Mesendoderm (in vitro differentiated cells): Measurements from ENCODE around the gene JAM3.
A peak's percentile ranks its signal among the peaks of the same experiment; 100 is the strongest.

Experiments used
- DNase-seq: peaks from one replicate; pipeline ENCODE4 v3.0.0; 2013
- H2AK5ac ChIP-seq: 2 replicates; pipeline ENCODE4 v1.6.1; 2013; ENCODE audit warnings: low read length, inconsistent platforms
- H2BK120ac ChIP-seq: 2 replicates; pipeline ENCODE4 v1.6.1; 2013; ENCODE audit warnings: low read depth, mild to moderate bottlenecking, low read length, moderate library complexity, mixed read lengths
- H2BK15ac ChIP-seq: replicated peaks from 2 replicates; pipeline ENCODE4 v1.6.1; 2013; ENCODE audit warnings: low read depth, mild to moderate bottlenecking, moderate library complexity
- H2BK5ac ChIP-seq: 2 replicates; pipeline ENCODE4 v1.6.1; 2013; ENCODE audit warnings: low read length, inconsistent platforms
- H3K18ac ChIP-seq: 2 replicates; pipeline ENCODE4 v1.6.1; 2013; ENCODE audit warnings: mild to moderate bottlenecking, low read length, mixed read lengths
- H3K23ac ChIP-seq: one replicate; pipeline ENCODE4 v1.6.1; 2013; ENCODE audit warnings: low read length
- H3K27ac ChIP-seq: 2 replicates; pipeline ENCODE4 v1.5.1; 2013; ENCODE audit warnings: low read depth, mild to moderate bottlenecking, inconsistent platforms, low read length, moderate library complexity
- H3K27me3 ChIP-seq: 2 replicates; pipeline ENCODE4 v1.6.1; 2013; ENCODE audit warnings: low read length, control low read depth, mild to moderate bottlenecking, inconsistent platforms; ENCODE audit not compliant: insufficient read depth, poor library complexity
- H3K36me3 ChIP-seq: 2 replicates; pipeline ENCODE4 v1.6.1; 2013; ENCODE audit warnings: low read length, inconsistent platforms; ENCODE audit not compliant: control insufficient read depth, insufficient read depth
- H3K4ac ChIP-seq: one replicate; pipeline ENCODE4 v1.6.1; 2013; ENCODE audit warnings: low read depth, mild to moderate bottlenecking, low read length, moderate library complexity
- H3K4me1 ChIP-seq: 2 replicates; pipeline ENCODE4 v1.6.1; 2013; ENCODE audit warnings: low read depth, low read length, inconsistent platforms; ENCODE audit not compliant: control insufficient read depth
- H3K4me2 ChIP-seq: 2 replicates; pipeline ENCODE4 v1.6.1; 2013; ENCODE audit warnings: low read length
- H3K4me3 ChIP-seq: 2 replicates; pipeline ENCODE4 v1.5.1; 2013; ENCODE audit warnings: mild to moderate bottlenecking, low read length
- H3K56ac ChIP-seq: one replicate; pipeline ENCODE4 v1.6.1; 2013; ENCODE audit warnings: low read length
- H3K79me1 ChIP-seq: 2 replicates; pipeline ENCODE4 v1.6.1; 2013; ENCODE audit warnings: low read length, inconsistent platforms
- H3K79me2 ChIP-seq: 2 replicates; pipeline ENCODE4 v1.6.1; 2013; ENCODE audit warnings: mild to moderate bottlenecking, low read length; ENCODE audit not compliant: control insufficient read depth, insufficient read depth
- H3K9ac ChIP-seq: 2 replicates; pipeline ENCODE4 v1.6.1; 2013; ENCODE audit warnings: low read length, inconsistent platforms
- H4K5ac ChIP-seq: one replicate; pipeline ENCODE4 v1.6.1; 2013; ENCODE audit warnings: low read length
- H4K8ac ChIP-seq: one replicate; pipeline ENCODE4 v1.6.1; 2013; ENCODE audit warnings: low read depth, mild to moderate bottlenecking, control low read depth, low read length, moderate library complexity
- WGBS: extraction: QIAGEN DNeasy Blood & Tissue Kit; methylation state at CpG from one replicate; pipeline ENCODE4 v1.1.7; 2013; ENCODE audit warnings: low lambda C conversion rate, missing lambda C conversion rate; ENCODE audit not compliant: insufficient coverage; ENCODE audit errors: extremely low coverage; 5-methylcytosine and 5-hydroxymethylcytosine counted together

The JAM3 gene

GRCh38 chr11:134124660-134125451, 56.0 kb downstream of the JAM3 start:
- Histone ChIP-seq H3K18ac (no peak overlapping the region), H3K36me3 (no peaks in the 10 kb centered on the region), H2BK5ac (no peak overlapping the region), H4K5ac (no peak overlapping the region), H3K4ac (no peak overlapping the region), H3K4me3 (no peak overlapping the region), H3K4me1 (no peaks in the 10 kb centered on the region), H2BK15ac (no peak overlapping the region), H3K79me1 (no peaks in the 10 kb centered on the region), H4K8ac (no peak overlapping the region), H3K4me2 (peak overlapping the region; percentile 30), H3K9ac (peak overlapping the region; percentile 16), H3K27ac (no peak overlapping the region), H2BK120ac (no peak overlapping the region), H3K56ac (peak overlapping the region; percentile 1), H3K23ac (no peak overlapping the region), H3K79me2 (no peaks in the 10 kb centered on the region), H2AK5ac (no peak overlapping the region), H3K27me3 (no peaks in the 10 kb centered on the region)
- peak; percentile 72 for DNase-seq
- WGBS = no CpG with 5 or more reads among the region's 54 CpGs

GRCh38 chr11:134125507-134125906, 56.6 kb downstream of the JAM3 start:
- WGBS = no CpG with 5 or more reads among the region's 9 CpGs

GRCh38 chr11:134126217-134126822, 57.4 kb downstream of the JAM3 start:
- Histone ChIP-seq H2BK15ac (no peak overlapping the region), H3K4me2 (no peak overlapping the region), H3K79me1 (no peaks in the 10 kb centered on the region), H4K8ac (no peak overlapping the region), H3K56ac (no peak overlapping the region), H3K4me3 (no peak overlapping the region), H3K27ac (no peak overlapping the region), H3K4ac (no peak overlapping the region), H2AK5ac (no peak overlapping the region), H4K5ac (no peak overlapping the region), H2BK5ac (no peak overlapping the region), H3K27me3 (no peaks in the 10 kb centered on the region), H3K23ac (no peak overlapping the region), H2BK120ac (no peak overlapping the region), H3K79me2 (no peaks in the 10 kb centered on the region), H3K18ac (no peak overlapping the region), H3K9ac (no peak overlapping the region), H3K36me3 (no peaks in the 10 kb centered on the region), H3K4me1 (no peaks in the 10 kb centered on the region)
- DNase-seq = peak; percentile 76
- no CpG with 5 or more reads among the region's 1 CpG for WGBS

More at GRCh38 chr11:134125507-134125906, 56.6 kb downstream of the JAM3 start:
- Histone ChIP-seq H3K4me2 (no peak overlapping the region), H3K9ac (no peak overlapping the region), H3K4ac (no peak overlapping the region), H4K8ac (no peak overlapping the region), H3K27ac (no peak overlapping the region), H3K79me2 (no peaks in the 10 kb centered on the region), H2BK15ac (no peak overlapping the region), H4K5ac (no peak overlapping the region), H3K4me1 (no peaks in the 10 kb centered on the region), H3K4me3 (no peak overlapping the region), H2AK5ac (no peak overlapping the region), H3K18ac (no peak overlapping the region), H3K23ac (no peak overlapping the region), H3K79me1 (no peaks in the 10 kb centered on the region), H3K56ac (no peak overlapping the region), H3K27me3 (no peaks in the 10 kb centered on the region), H2BK120ac (no peak overlapping the region), H3K36me3 (no peaks in the 10 kb centered on the region), H2BK5ac (no peak overlapping the region)
- DNase-seq = no peak

- Histone ChIP-seq H3K23ac (no peak overlapping the region), H2BK120ac (no peak overlapping the region)
Measured at GRCh38 chr11:134131628-134132244, 62.9 kb downstream of the JAM3 start.

GRCh38 chr11:134132808-134133207, 63.9 kb downstream of the JAM3 start:
- no peak overlapping the region for H3K27ac ChIP-seq
- no peak overlapping the region for H3K4ac ChIP-seq
- H3K23ac ChIP-seq = no peak overlapping the region
- no peaks in the 10 kb centered on the region for H3K27me3 ChIP-seq
- no peak overlapping the region for H2BK5ac ChIP-seq
- H2BK120ac ChIP-seq = no peak overlapping the region
- H3K9ac ChIP-seq = no peak overlapping the region
- H3K79me1 ChIP-seq = peaks cover 2% of the 10 kb centered on the region
- H3K4me3 ChIP-seq = no peak overlapping the region
- no peak overlapping the region for H4K5ac ChIP-seq
- H3K4me2 ChIP-seq = no peak overlapping the region
- H2AK5ac ChIP-seq = no peak overlapping the region
- H3K4me1 ChIP-seq = no peaks in the 10 kb centered on the region
- no peak overlapping the region for H3K56ac ChIP-seq
- H2BK15ac ChIP-seq = no peak overlapping the region
- H3K36me3 ChIP-seq = no peaks in the 10 kb centered on the region
- no peak for DNase-seq
- H3K79me2 ChIP-seq = no peaks in the 10 kb centered on the region
- no peak overlapping the region for H4K8ac ChIP-seq
- H3K18ac ChIP-seq = no peak overlapping the region

More at GRCh38 chr11:134131628-134132244, 62.9 kb downstream of the JAM3 start:
- Histone ChIP-seq H3K9ac (no peak overlapping the region), H3K4me3 (no peak overlapping the region), H2BK5ac (no peak overlapping the region), H3K4me2 (no peak overlapping the region), H3K27ac (no peak overlapping the region), H4K8ac (no peak overlapping the region), H3K56ac (no peak overlapping the region), H3K18ac (no peak overlapping the region), H4K5ac (no peak overlapping the region), H3K27me3 (no peaks in the 10 kb centered on the region), H3K4ac (no peak overlapping the region), H3K79me1 (peaks cover 2% of the 10 kb centered on the region), H2BK15ac (no peak overlapping the region), H3K36me3 (no peaks in the 10 kb centered on the region), H3K79me2 (no peaks in the 10 kb centered on the region), H3K4me1 (no peaks in the 10 kb centered on the region), H2AK5ac (no peak overlapping the region)
- DNase-seq = no peak
- WGBS = no CpG with 5 or more reads among the region's 2 CpGs
